ENCODE results near the gene RTF1. TPM values are rescaled to one million over a fixed set of nuclear protein-coding genes. Genes with fewer than 3 reads are reported as not detected.

RTF1 gene
- total RNA-seq, 1 experiment from 2014 or later: 30.6 TPM

GRCh38 chr15:41387646-41388045, 29.2 kb upstream of the RTF1 start:
- H3K4me3 Mint-ChIP-seq (ENCODE audit: unreplicated experiment): no peak overlapping the region
- H3K27ac Mint-ChIP-seq (ENCODE audit: low read depth, unreplicated experiment): no peak overlapping the region
- no peaks in the 10 kb centered on the region for H3K9me3 Mint-ChIP-seq (ENCODE audit: unreplicated experiment)
- ChIA-PET CTCF (no interaction called here), POLR2A (interaction anchor here (1.1 to 1.3 kb wide), 2 partner anchors 9 to 14 kb away, joined by 3 read pairs; partner anchors contain the start of gene NDUFAF1)
- H3K27me3 Mint-ChIP-seq (ENCODE audit: insufficient read depth, unreplicated experiment): no peaks in the 10 kb centered on the region
- intact Hi-C loops (cut with micrococcal nuclease): no loop called here
- TF ChIP-seq CTCF (IDR thresholded peaks at IDR 0.05; ENCODE audit: unreplicated experiment): no peak
- DNase-seq (ENCODE audit: unreplicated experiment): no peak
- H3K4me1 Mint-ChIP-seq (ENCODE audit: insufficient read depth, unreplicated experiment): no peaks in the 10 kb centered on the region
- no TSS peak for BruUV-seq (replicated peaks)
- peaks cover 39% of the 10 kb centered on the region for H3K36me3 Mint-ChIP-seq (ENCODE audit: insufficient read depth, unreplicated experiment)

DNA sequence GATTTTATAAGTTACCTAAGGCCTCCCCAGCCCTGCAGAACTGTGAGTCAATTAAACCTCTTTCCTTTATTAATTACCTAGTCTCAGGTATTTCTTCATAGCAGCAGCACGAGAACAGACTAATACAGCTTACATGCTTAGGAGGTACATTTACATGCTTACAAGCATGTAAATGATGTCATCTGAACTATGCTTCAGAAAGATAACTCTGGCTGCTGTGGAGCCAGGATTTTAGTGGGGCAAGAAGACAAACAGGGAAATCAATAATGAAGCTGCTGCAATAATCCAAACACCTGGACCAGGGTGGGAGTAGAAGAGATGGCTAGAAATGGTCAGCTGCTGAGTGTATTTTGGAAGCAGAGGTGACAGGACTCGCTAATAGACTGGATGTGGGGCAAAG, 24.2 kb upstream of the RTF1 start:
- no peak for DNase-seq (ENCODE audit: unreplicated experiment)
- peaks cover 68% of the 10 kb centered on the region for H3K36me3 Mint-ChIP-seq (ENCODE audit: insufficient read depth, unreplicated experiment)
- no peaks in the 10 kb centered on the region for H3K9me3 Mint-ChIP-seq (ENCODE audit: unreplicated experiment)
- H3K27ac Mint-ChIP-seq (ENCODE audit: low read depth, unreplicated experiment): no peak overlapping the region
- intact Hi-C loops (cut with micrococcal nuclease): no loop called here
- no peak overlapping the region for H3K4me3 Mint-ChIP-seq (ENCODE audit: unreplicated experiment)
- POLR2A ChIA-PET: interaction anchor here (1.2 kb wide), 1 partner anchor 16 kb away, joined by 4 read pairs; no protein-coding TSS in a partner anchor
- no peaks in the 10 kb centered on the region for H3K27me3 Mint-ChIP-seq (ENCODE audit: insufficient read depth, unreplicated experiment)
- no peaks in the 10 kb centered on the region for H3K4me1 Mint-ChIP-seq (ENCODE audit: insufficient read depth, unreplicated experiment)
- BruUV-seq (replicated peaks): no TSS peak
- no peak for TF ChIP-seq CTCF (IDR thresholded peaks at IDR 0.05; ENCODE audit: unreplicated experiment)
- CTCF ChIA-PET: interaction anchor here (0.6 kb wide), 1 partner anchor 20 kb away, joined by 3 read pairs; no protein-coding TSS in a partner anchor

GRCh38 chr15:41394924-41395323, 22.0 kb upstream of the RTF1 start:
- ChIA-PET POLR2A (no interaction called here), CTCF (no interaction called here)
- Mint-ChIP-seq H3K27ac (ENCODE audit: low read depth, unreplicated experiment) (no peak overlapping the region), H3K4me3 (ENCODE audit: unreplicated experiment) (no peak overlapping the region), H3K27me3 (ENCODE audit: insufficient read depth, unreplicated experiment) (no peaks in the 10 kb centered on the region), H3K4me1 (ENCODE audit: insufficient read depth, unreplicated experiment) (no peaks in the 10 kb centered on the region), H3K36me3 (ENCODE audit: insufficient read depth, unreplicated experiment) (peaks cover 61% of the 10 kb centered on the region), H3K9me3 (ENCODE audit: unreplicated experiment) (no peaks in the 10 kb centered on the region)
- BruUV-seq (replicated peaks): no TSS peak
- no peak for DNase-seq (ENCODE audit: unreplicated experiment)
- TF ChIP-seq CTCF (IDR thresholded peaks at IDR 0.05; ENCODE audit: unreplicated experiment): no peak
- intact Hi-C loops (cut with micrococcal nuclease): no loop called here

DNA sequence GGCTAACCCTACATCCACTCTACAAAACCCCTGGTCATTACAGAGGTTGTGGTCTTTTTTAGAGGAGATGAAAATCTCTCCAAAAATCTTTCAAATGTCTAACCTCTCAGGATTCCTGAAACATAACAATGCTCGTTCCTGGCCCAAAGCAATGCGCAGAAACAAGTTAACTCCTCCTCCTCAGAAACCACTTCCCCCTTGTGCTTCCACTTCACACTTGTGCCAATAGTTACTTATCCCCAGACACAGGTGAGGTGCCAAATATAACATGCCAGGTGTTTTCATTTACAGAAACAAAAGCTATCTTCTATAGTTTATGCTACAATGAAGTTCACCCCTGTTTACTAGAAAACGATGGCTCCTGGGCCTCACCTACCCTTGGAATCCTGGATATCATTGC, 20.8 kb upstream of the RTF1 start:
- intact Hi-C loops (cut with micrococcal nuclease): no loop called here
- no peaks in the 10 kb centered on the region for H3K4me1 Mint-ChIP-seq (ENCODE audit: insufficient read depth, unreplicated experiment)
- POLR2A ChIA-PET: interaction anchor here (0.6 kb wide), 1 partner anchor 321 kb away, joined by 3 read pairs; no protein-coding TSS in a partner anchor
- BruUV-seq (replicated peaks): no TSS peak
- no peak for TF ChIP-seq CTCF (IDR thresholded peaks at IDR 0.05; ENCODE audit: unreplicated experiment)
- no peak overlapping the region for H3K4me3 Mint-ChIP-seq (ENCODE audit: unreplicated experiment)
- no peak overlapping the region for H3K27ac Mint-ChIP-seq (ENCODE audit: low read depth, unreplicated experiment)
- H3K9me3 Mint-ChIP-seq (ENCODE audit: unreplicated experiment): no peaks in the 10 kb centered on the region
- DNase-seq (ENCODE audit: unreplicated experiment): no peak
- CTCF ChIA-PET: interaction anchor here (0.7 kb wide), 1 partner anchor 1215 kb away, joined by 5 read pairs; no protein-coding TSS in a partner anchor
- H3K27me3 Mint-ChIP-seq (ENCODE audit: insufficient read depth, unreplicated experiment): no peaks in the 10 kb centered on the region
- H3K36me3 Mint-ChIP-seq (ENCODE audit: insufficient read depth, unreplicated experiment): peaks cover 55% of the 10 kb centered on the region

Data from MCF 10A (cell line).